MM.1S (cell line): Measurements from ENCODE around the gene TMEM208.

Experiments
- DNase-seq: peaks from one replicate; pipeline ENCODE4 v3.0.0-alpha.2; 2015
- H2AFZ ChIP-seq: fragments of 300-600 bp; sonication (generic); 2 replicates; pipeline ENCODE4 v1.6.0; 2016; ENCODE audit warnings: antibody characterized with exemption, low read length
- H3F3A ChIP-seq: fragments of 300-600 bp; sonication (generic); 2 replicates; pipeline ENCODE4 v1.6.1; 2016; ENCODE audit warnings: mild to moderate bottlenecking, antibody characterized with exemption, low read length, moderate library complexity, mixed read lengths; ENCODE audit not compliant: insufficient read depth
- H3K27ac ChIP-seq: fragments of 300-600 bp; sonication (generic); 2 replicates; pipeline ENCODE4 v1.5.1; 2016; ENCODE audit warnings: mild to moderate bottlenecking, low read length
- H3K27me3 ChIP-seq: fragments of 300-600 bp; sonication (generic); replicated peaks from 2 replicates; pipeline ENCODE4 v1.6.0; 2016; ENCODE audit warnings: low read length; ENCODE audit not compliant: insufficient read depth
- H3K36me3 ChIP-seq: fragments of 300-600 bp; sonication (generic); replicated peaks from 2 replicates; pipeline ENCODE4 v1.6.1; 2016; ENCODE audit warnings: mild to moderate bottlenecking, low read length, mixed read lengths; ENCODE audit not compliant: insufficient read depth
- H3K4me1 ChIP-seq: fragments of 300-600 bp; sonication (generic); 2 replicates; pipeline ENCODE4 v1.6.1; 2016; ENCODE audit warnings: low read length, mixed read lengths
- H3K4me2 ChIP-seq: fragments of 300-600 bp; sonication (generic); 2 replicates; pipeline ENCODE4 v1.6.0; 2016; ENCODE audit warnings: low read depth, low read length
- H3K4me3 ChIP-seq: fragments of 300-600 bp; sonication (generic); 2 replicates; pipeline ENCODE4 v1.5.1; 2016; ENCODE audit warnings: low read length, mixed read lengths
- H3K79me2 ChIP-seq: fragments of 300-600 bp; sonication (generic); 2 replicates; pipeline ENCODE4 v1.6.1; 2016; ENCODE audit warnings: mixed run types, low read length, mixed read lengths
- H3K9ac ChIP-seq: fragments of 300-600 bp; sonication (generic); 2 replicates; pipeline ENCODE4 v1.6.1; 2016; ENCODE audit warnings: low read length, mixed read lengths
- H3K9me2 ChIP-seq: fragments of 300-600 bp; sonication (generic); replicated peaks from 2 replicates; pipeline ENCODE4 v1.6.1; 2016; ENCODE audit warnings: mild to moderate bottlenecking, low read length, mixed read lengths; ENCODE audit not compliant: insufficient read depth
- H3K9me3 ChIP-seq: fragments of 300-600 bp; sonication (generic); replicated peaks from 2 replicates; pipeline ENCODE4 v1.6.1; 2016; ENCODE audit warnings: mild to moderate bottlenecking, low read length, mixed read lengths; ENCODE audit not compliant: insufficient read depth
- H4K20me1 ChIP-seq: fragments of 300-600 bp; sonication (generic); 2 replicates; pipeline ENCODE4 v1.6.1; 2016; ENCODE audit warnings: mild to moderate bottlenecking, low read length, moderate library complexity, mixed read lengths; ENCODE audit not compliant: insufficient read depth
- EZH2 ChIP-seq: fragments of 300-600 bp; sonication (generic); optimal IDR thresholded peaks from 2 replicates; pipeline ENCODE3; 2017; ENCODE audit warnings: low read depth, mild to moderate bottlenecking, antibody characterized with exemption, low read length, mixed read lengths
- EZH2phosphoT487 ChIP-seq: fragments of 300-600 bp; sonication (generic); IDR thresholded peaks from 2 replicates; pipeline ENCODE4 v1.6.1; 2018; ENCODE audit warnings: antibody characterized with exemption, low read length
- TF ChIP-seq, protein P1 (sequence below): fragments of 300-600 bp; sonication (generic); IDR thresholded peaks from 2 replicates; pipeline ENCODE4 v1.5.1; 2016; ENCODE audit warnings: antibody characterized with exemption, low read length, mixed read lengths

The TMEM208 gene

GRCh38 chr16:67208154-67208896, 18.6 kb upstream of the TMEM208 start:
- H4K20me1 ChIP-seq, result no peaks in the 10 kb centered on the region
- H3K9ac ChIP-seq, result no peak overlapping the region
- H3K4me3 ChIP-seq, result no peak overlapping the region
- no peaks in the 10 kb centered on the region for H3K4me1 ChIP-seq
- no peaks in the 10 kb centered on the region for H3F3A ChIP-seq
- H2AFZ ChIP-seq, result no peak overlapping the region
- no peak overlapping the region for H3K4me2 ChIP-seq
- TF ChIP-seq, protein P1, sequence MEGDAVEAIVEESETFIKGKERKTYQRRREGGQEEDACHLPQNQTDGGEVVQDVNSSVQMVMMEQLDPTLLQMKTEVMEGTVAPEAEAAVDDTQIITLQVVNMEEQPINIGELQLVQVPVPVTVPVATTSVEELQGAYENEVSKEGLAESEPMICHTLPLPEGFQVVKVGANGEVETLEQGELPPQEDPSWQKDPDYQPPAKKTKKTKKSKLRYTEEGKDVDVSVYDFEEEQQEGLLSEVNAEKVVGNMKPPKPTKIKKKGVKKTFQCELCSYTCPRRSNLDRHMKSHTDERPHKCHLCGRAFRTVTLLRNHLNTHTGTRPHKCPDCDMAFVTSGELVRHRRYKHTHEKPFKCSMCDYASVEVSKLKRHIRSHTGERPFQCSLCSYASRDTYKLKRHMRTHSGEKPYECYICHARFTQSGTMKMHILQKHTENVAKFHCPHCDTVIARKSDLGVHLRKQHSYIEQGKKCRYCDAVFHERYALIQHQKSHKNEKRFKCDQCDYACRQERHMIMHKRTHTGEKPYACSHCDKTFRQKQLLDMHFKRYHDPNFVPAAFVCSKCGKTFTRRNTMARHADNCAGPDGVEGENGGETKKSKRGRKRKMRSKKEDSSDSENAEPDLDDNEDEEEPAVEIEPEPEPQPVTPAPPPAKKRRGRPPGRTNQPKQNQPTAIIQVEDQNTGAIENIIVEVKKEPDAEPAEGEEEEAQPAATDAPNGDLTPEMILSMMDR, result no peak
- no peak for TF ChIP-seq EZH2
- TF ChIP-seq EZH2phosphoT487, result no peak
- no peaks in the 10 kb centered on the region for H3K36me3 ChIP-seq
- no peaks in the 10 kb centered on the region for H3K27me3 ChIP-seq
- no peaks in the 10 kb centered on the region for H3K9me3 ChIP-seq
- no peak for DNase-seq
- H3K9me2 ChIP-seq, result no peaks in the 10 kb centered on the region
- no peaks in the 10 kb centered on the region for H3K79me2 ChIP-seq
- no peak overlapping the region for H3K27ac ChIP-seq

DNA sequence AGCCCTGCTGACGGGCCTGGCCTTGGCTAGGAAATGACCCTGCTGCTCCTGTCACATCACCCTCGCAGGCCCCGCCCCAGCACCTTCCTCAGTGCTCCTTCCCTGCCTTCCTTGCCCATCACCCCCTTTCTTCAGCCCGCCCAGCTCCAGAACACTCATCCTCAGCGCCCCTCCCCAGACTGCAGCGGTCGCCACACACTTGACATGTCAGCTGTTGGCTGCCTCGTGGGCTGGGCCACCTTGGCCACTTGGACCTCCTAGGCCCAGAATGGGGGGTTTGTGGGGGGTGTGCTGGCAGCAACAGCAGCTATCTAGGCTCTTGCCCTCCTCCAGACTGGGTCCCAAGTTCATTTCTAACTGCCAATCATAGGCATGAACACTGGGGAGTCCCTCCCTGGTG, 17.4 kb upstream of the TMEM208 start:
- Histone ChIP-seq H3K4me1 (no peaks in the 10 kb centered on the region), H3K27ac (no peak overlapping the region), H3K9ac (no peak overlapping the region), H3K27me3 (no peaks in the 10 kb centered on the region), H3F3A (no peaks in the 10 kb centered on the region), H3K4me2 (no peak overlapping the region), H3K9me3 (no peaks in the 10 kb centered on the region), H3K79me2 (no peaks in the 10 kb centered on the region), H3K4me3 (no peak overlapping the region), H3K36me3 (no peaks in the 10 kb centered on the region), H4K20me1 (no peaks in the 10 kb centered on the region), H3K9me2 (no peaks in the 10 kb centered on the region), H2AFZ (no peak overlapping the region)
- DNase-seq, result no peak
- TF ChIP-seq, protein P1, result no peak
- TF ChIP-seq EZH2phosphoT487 (no peak), EZH2 (no peak)

DNA sequence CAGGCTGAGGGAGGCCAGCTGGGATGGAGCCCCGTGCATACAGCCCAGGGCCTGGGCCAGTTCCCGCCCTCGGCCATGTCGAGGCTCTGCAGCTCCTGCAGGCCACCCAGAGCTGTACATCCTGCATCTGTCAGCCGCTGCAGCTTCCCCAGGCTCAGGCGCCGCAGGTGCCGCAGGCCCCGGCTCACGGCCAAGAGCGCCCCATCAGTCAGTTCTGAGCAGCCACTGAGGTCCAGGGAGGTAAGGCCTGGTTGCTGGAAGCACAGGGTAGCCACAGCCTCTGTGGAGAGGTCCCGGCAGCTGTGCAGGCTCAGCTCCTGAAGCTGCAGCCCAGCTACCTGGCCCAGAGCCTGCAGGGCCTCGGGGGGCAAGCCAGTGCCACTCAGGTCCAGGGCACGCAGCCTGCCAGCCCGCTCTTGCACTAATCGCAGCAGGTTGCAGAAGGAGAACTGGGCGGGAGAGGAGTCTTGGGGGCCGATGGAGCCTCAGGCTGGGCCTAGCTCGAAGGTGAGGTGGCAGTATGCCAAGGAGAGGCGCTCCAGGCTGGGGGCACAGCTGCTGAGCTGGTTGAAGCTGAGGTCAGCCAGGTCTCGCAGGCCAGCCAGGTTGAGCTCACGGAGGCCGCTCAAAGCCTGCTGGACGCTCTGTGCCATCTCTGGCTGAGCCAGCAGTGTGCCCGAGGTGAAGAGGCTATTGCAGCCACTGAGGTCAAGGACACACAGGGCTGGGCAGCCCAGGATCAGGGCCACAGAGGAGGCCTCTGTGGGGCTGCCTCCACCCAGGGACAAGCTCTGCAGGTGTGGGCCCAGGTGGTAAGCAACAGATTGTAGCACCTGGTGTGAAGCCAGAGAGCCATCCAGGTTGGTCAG, 16.6 kb upstream of the TMEM208 start:
- Histone ChIP-seq H3K4me3 (no peak overlapping the region), H3K4me1 (no peaks in the 10 kb centered on the region), H3K9me3 (no peaks in the 10 kb centered on the region), H3F3A (no peaks in the 10 kb centered on the region), H3K9ac (no peak overlapping the region), H2AFZ (no peak overlapping the region), H3K4me2 (no peak overlapping the region), H4K20me1 (no peaks in the 10 kb centered on the region), H3K36me3 (no peaks in the 10 kb centered on the region), H3K79me2 (no peaks in the 10 kb centered on the region), H3K9me2 (no peaks in the 10 kb centered on the region), H3K27me3 (no peaks in the 10 kb centered on the region), H3K27ac (no peak overlapping the region)
- DNase-seq, result no peak
- TF ChIP-seq EZH2 (no peak), EZH2phosphoT487 (no peak)
- TF ChIP-seq, protein P1, result no peak
